T-helper 9 cell (primary cell): Measurements from ENCODE around the gene HEPHL1.
"Not testable (repeated sequence)": the region's sequence is repeated elsewhere in the genome, so short reads cannot be mapped to it uniquely, and the experiment has no call there.

Experiments used
- DNase-seq: peaks from one replicate; pipeline ENCODE4 v3.0.0-alpha.2; 2020

Gene HEPHL1

DNA sequence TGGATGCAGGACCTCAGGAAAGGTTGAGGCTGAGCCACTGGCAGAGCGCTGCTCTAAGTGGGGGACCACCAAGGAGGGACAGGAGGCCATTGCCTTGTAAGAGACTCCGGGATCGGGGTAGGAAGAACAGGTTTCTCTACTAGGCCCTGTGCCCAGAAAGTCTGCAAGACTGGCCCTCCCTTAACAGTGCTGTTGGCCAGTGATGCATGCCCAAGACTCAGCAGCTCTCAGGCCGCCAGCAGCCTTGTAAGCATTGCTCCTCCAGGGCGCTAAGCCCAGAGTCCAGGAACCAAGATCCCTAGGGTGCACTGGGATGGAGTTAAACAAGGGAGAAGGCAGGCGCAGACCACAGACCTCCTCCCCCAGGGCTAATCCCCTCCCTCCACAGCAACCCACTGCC lies 68.2 kb downstream of the HEPHL1 start:
- DNase-seq = no peak

DNA sequence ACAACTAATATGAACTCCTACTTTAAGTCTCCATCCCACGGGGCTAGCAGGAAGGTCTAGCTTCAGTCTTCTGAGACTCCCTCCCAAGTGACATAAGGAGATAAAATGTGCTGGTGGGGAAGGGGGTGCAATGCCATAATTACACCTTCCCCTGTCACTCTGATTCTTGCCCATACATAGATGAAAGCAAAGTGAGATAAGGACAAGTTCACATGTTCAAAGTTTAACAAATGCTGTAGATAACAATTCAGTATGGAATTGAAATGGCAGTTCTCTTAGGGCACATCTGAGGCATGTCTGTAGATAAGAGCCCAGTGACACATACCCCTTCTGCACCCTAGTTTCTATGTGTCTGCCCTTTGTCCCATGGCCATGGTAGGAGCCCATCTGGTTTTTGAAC lies 69.2 kb downstream of the HEPHL1 start:
- no peak for DNase-seq

DNA sequence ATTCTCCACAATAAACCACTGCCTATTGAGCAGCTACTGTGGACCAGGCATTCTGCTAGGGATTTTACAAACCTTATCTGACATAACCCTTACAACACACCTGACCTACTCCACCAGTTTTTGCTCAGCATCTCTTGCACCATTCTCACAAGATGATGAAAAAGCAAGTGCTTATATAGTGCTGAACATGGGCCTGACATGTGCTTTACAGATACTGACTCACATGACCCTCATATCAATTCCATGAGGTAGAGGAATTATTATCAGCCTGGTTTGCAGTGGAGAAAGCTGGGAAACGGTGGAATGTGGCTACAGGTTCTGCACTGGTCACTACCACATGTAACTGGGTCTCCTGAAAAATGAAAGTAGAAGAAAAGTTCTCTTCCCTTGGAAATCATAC lies 69.9 kb downstream of the HEPHL1 start:
- DNase-seq = no peak

DNA sequence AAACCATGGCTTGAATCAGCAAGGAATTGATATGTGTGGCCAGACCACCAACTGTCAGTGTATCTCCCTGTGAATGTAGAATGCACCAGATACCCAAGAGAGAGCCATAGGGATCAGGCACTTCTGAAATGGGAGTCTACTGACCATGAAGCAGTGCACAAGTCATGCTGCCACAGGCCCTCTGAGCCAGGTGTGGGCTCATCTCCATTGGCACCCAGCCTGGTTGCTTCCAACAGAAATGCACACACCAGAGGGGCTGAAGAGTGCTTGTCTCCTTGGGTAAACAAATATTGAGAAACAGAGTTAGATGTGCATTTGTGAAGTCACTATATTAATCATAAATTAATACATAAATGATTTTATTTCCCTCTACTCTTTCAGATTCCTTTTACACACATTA lies 79.1 kb downstream of the HEPHL1 start:
- no peak for DNase-seq

DNA sequence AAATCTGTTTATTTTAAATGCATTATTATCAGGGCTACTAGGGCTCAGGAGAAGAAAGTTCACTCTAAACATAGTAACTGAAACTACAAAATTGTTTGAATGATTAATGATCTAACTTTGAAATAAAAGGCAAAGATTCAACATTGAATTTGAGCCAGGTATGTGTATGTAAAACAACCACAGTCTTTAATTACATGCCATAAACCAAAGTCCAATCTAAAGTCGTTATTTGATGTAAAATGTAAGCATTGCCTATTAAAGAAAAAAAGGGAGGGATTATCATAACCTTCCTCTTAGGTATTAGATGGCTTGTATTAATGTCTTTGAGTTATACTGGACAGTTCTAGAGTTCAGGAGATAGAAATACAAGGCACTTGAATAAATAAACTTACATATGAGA lies 82.3 kb downstream of the HEPHL1 start:
- no peak for DNase-seq

DNA sequence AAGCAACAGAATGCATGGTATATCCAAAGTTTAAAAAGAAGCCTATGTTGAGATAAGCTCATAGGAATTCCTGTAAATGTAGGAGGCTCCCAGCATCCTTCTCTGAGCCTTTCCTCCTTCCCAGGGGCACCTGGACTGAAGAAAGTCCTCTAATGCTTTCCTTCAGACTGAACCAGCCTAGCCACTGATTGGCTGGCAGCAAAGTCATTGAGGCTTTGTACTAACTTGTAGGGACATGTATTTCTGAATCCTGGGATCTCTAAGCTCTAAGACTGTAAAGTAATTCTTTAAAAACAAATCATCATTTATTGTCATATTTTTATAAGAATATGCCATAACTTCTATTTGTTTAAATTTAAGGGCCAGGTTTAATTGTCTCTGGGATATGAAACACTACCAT lies 83.6 kb downstream of the HEPHL1 start:
- DNase-seq = no peak

DNA sequence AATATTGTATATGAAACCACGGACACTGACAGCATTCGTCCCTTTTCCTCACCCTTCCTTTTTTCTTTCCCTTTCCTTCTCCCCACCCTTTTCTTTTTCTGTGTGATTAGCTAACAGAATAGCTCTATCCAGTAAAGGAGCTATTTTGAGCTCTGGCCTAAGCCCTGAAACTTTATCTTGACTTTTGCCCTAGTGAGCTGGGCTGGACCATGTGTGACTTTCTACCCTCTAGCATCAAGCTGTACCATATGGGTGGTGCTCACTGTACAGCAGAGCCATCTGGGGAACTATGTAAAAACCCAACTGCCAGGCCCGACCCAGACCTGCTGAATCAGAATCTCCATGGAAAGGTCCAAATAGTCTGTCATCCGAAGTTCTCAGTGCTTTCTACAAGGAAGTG lies 85.6 kb downstream of the HEPHL1 start:
- no peak for DNase-seq

DNA sequence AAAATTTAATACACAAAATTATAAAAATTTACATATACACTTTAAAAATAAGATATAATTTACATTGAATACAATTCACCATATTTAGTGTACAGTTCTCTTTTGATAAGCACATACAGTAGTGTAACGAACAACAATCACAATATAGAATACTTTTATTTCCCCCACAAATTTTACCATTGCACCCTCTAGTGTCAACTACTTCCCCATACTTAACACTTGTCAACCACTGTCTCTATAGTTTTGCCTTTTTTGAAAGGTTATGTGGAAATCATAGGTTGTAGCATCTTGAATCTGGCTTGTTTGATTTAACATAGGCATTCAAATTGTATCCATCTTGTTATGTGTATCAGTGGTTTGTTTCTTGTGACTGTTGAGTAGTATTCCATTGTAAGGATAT lies 86.2 kb downstream of the HEPHL1 start:
- DNase-seq = no peak

DNA sequence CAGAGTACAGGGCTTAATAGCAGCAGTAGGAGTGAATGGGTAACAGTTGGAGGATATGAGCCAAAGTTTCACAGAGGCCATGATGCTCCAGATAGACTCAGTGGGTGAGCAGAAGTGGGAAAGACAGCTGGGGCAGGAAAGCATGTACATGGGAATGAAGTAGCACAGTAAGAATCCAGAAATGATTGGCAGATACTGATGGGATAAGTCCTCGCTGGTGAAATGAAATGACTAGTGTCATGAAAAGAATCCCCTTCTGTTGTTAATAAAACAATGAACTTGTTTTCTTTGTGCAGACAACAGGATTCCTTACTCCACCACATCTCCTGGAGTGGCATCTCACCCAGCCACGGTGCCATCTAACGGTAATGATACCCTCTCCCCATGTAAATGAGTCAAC lies 90.1 kb downstream of the HEPHL1 start:
- DNase-seq = no peak

DNA sequence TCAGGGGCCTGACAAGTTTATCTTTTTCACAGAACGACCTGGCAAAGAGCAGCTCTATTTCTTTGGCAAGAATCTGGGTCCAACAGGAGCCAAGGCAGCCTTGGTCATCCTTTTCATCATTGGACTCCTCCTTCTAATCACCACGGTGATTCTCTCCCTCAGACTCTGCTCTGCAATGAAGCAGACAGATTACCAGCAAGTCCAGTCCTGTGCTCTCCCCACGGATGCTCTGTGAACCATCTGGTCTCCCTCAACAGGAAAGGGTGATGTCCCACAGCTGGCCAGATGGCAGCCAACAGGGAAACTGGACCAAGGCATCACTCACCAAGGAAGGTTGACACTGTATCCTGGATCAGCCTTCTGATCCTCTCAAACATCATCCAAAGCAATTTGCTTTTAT lies 90.5 kb downstream of the HEPHL1 start:
- DNase-seq = no peak

DNA sequence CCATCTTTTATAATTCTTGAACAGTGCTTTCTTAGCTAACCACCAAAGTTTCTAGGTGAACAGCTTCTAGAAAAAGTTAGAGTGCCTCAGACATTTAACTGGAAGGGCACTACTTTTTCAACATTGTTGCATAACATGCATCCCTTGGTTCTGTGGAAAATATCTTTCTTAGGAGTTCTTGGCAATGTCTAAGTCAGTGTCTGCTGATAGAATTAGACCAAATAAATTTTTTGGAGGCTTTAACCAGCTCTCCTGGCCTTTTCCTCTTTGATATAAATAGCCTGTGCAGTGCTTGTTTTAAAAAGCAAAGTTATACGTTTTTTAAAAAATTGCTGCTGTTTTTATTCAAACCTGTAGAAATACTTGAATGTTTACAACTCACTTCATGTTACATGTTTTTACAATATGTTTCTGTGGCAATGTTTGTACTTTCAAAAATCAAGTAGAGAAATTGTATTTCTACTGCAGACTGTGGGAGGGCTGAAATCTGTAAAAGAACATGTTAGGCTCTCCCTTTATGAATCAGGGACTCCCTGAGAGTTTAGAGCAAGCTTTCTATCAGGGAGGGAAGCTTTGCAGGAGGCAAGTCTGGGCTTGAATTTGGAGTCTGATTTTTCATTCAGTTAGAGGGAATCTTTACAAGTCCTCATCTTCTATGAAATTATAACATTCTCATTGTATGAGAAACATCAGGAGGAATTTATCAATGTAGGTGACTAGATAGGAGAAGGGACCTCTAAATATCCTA lies 91.2 kb downstream of the HEPHL1 start:
- DNase-seq = no peak

DNA sequence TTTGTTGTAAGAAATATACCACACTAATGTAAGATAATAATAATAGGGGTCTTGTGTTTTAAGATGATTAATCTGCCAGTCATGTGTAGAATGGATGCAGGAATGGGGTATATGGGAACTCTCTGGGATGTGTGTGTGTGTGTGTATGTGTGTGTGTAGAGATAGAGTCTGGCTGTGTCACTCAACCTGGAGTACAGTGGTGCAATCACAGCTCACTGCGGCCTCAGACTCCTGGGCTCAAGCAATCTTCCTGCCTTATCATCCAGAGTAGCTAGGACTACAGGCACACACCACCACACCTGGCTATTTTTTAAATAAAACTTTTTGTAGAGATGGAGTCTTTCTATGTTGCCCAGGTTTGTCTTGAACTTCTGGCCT lies 96.0 kb downstream of the HEPHL1 start:
- no peak for DNase-seq

DNA sequence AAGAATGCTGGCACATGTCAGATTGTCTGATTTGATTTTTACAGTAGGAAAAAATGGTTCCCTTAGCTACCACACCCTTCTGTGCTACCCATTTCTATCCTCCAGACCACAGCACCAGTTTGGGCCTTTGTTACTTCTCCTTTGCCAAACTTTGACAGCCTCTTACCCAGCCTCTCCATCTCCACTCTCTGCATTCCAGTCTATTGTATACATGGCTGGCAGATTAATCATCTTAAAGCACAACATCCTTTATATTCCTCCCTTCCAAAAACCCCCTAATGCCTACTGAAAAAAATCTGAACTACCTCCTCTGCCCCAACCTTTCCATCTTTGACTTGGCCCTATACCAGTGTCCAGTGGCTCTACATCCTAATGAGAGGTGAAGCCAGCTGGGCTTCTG lies 96.7 kb downstream of the HEPHL1 start:
- no peak for DNase-seq

DNA sequence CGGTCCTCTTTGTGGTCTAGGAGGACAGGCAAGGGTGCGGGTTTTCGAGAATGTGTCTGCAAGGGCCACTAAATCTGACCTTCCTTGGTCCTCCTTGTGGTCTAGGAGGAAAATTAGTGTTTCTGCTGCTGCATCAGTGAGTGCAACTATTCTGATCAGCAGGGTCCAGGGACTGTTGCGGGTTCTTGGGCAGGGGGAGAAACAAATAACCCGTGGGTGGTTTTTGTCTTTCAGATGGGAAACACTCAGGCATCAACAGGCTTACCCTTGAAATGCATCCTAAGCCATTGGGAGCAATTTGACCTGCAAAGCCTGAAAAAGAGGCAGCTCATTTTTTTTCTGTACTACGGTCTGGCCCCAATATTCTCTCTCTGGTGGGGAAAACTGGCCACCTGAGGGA lies 98.5 kb downstream of the HEPHL1 start:
- not testable (repeated sequence) for DNase-seq

DNA sequence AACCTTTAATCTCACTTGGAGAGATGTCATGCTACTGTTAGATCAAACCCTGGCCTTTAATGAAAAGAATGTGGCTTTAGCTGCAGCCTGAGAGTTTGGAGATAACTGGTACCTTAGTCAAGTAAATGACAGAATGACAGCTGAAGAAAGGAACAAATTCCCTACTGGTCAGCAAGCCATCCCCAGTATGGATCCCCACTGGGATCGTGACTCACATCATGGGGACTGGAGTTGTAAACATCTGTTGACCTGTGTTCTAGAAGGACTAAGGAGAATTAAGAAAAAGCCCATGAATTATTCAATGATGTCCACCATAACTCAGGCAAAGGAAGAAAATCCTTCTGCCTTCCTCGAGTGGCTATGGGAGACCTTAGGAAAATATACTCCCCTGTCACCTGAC lies 99.4 kb downstream of the HEPHL1 start:
- DNase-seq = not testable (repeated sequence)

DNA sequence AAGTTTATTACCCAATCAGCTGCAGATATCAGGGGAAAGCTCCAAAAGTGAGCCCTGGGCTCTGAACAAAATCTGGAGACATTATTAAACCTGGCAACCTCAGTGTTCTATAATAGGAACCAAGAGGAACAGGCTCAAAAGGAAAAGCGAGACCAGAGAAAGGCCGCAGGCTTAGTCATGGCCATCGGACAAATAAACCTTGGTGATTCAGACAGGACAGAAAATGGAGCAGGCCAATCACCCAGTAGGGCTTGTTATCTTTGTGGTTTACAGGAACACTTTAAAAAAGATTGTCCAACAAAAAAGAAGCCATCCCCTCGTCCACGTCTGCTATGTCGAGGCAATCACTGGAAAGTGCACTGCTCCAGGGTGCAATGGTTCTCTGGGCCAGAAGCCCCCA lies 99.8 kb downstream of the HEPHL1 start:
- no peak for DNase-seq

DNA sequence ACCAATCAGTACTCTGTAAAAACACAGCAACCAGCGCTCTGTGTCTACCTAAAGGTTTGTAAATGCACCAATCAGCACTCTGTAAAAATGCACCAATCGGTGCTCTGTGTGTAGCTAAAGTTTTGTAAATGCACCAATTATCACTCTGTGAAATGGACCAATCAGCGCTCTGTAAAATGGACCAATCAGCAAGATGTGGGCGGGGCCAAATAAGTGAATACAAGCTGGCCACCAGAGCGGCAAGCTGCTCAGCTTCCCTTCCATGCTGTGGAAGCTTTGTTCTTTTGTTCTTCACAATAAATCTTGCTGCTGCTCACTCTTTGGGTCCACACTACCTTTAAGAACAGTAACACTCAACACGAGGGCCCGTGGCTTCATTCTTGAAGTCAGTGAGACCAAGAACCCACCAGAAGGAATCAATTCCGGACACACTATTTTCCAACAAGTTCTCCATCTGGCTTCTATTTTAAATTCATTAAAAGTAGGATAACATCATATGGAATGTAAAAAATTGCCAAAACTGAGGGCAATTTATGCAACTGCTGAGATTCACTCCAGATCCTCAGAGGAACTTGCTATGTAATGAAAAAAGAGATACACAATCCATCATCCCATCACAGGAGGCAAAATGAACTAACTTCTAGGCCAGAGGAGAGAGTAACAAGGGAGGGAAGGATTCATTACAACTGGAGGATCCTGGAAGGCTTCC lies 104.4 kb downstream of the HEPHL1 start:
- DNase-seq = no peak

DNA sequence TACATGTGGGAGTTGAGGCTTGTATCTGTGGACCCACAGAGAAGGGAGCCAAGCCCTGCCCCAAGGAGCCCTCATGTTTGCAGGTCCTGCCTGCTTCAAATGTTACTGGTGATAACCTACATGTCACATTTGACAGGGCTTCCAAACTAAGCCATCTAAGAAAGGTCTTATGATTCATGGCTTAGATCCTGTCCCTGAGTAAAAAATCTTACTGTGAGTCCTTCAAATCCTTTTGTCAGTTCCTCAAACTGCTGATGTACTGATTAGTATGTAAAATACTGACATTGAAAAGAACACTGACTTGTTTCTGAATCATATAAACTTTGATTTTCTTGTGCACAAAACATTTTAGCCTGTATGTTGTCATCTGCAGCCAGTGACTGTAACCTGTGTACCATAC lies 106.5 kb downstream of the HEPHL1 start:
- no peak for DNase-seq

DNA sequence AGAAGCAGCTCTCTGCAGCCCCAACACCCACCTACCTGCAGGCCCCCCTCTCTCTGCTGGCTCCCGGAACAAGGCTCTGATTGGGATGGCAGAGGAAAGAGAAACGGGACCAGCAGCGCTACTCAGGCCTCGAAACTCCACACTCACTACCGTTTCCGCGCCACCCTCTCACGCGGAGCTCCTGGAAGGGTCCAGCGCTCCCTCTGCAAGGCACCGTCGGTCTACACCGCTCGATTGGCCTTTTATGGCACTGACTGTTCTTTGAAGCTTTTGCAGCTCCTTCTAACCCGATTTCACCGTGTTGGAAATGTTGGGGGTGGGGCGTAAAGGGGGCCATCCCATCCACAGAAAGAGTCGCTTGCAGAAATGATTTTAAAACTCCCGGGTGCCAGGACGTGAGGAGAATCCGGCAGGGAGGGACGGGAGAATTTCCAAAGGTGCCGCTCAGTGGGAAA lies 107.2 kb downstream of the HEPHL1 start:
- DNase-seq = no peak

DNA sequence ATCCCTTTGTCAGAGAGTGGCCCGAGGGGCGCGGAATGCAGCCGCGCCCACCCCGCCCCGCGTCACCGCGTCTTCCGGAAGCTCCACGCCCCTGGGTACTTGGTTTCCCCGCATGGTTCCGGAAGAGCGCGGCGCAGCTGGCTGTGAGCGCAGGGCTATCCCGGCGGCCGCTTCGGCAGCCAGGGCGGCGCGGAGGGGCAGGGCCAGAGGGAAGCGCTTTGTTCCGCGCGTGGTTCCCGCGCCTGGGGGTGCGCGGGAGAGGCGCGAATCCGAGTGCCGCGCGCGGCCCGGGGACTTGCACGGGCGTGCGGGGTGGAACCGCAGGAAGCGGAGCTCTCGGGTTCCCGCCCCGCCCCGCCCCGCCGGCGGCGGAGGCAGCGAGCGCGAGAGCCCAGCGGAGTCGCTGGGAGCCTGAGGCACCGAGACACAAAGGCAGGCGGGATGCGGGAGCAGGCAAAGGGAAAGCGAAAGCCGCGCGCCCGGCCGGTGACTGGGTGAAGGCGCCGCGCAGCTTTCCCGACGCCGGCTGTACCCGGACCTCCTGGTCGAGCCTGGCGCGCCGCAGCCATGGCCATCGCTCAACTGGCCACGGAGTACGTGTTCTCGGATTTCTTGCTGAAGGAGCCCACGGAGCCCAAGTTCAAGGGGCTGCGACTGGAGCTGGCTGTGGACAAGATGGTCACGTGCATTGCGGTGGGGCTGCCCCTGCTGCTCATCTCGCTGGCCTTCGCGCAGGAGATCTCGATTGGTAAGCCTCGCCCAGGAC lies 107.8 kb downstream of the HEPHL1 start, which contains the start of gene PANX1:
TSS of gene PANX1 (plus strand) at position 96 of the 766 bp plus-strand sequence. CDS start at position 568, 472 bp downstream.
- DNase-seq = peak; percentile 56

DNA sequence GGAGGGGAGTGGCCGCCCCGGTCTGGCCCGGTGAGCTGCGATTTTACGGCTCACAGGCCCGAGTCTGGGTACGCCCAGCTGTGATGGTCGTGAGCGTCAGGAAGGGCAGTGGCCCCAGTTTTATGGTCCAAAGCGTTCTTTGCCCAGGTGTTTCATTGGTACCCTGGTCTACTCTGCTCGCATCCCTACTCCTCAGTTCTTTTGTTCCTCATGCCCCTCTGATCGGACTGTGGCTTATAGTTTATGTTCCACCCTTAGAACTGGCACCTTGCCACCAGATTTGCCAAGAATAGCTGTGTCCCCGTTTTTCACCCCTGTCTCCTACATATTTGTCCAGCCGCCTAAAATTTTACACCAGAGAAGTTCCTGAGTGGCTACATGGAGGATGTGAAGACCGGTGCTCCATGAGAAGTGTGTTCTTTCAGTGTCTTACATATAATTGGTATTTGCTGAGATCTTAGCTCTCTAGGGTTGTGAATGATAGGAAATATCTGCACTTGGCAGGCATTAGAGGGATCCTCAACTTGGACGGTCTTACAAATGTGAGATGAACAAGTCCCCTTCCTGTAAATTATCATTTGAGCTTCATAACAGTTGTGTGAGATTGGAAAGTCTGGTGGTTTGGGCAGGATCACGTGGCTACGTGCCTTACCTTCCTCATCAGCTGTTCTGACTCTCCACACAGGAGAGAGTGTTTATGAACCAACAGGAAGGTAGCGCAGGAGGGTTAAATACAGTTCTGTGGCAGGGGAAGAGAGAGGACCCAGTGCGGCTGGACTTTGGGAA lies 108.6 kb downstream of the HEPHL1 start:
- DNase-seq = no peak

DNA sequence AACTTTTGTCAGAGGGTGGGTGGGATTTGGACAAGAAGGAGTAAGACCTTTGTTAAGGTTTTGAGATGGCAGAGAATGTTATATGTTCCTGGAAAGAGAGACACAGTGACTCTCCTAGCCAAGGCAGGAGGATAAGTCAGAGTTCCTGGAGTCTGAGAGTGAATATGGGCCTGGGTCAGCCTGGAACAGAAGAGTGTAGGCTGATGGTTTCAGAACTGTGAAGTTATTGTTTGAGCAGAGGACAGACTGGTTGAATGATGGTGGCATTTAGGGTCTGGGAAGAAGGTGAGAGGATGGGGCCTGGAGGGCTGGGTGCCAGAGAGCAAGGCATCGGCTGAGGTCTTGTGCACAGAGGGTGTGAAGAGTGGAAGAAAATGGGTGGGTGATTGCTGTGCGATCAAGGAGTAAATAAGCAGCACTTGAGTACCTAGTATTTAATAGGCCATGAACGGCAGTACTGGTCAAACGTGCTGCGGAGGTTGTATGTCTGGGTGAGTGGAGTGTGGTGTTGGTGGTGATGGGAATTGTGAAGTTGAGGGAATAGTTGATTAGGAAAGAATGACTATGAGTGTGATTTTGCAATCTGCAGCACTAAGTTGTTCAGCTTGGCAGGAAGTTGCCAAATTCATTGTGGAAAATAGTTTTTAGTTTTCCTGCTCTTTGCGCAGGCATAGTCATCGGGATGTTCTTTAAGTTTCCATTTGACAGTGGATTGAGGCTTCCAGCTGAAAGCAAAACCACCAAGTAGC lies 109.3 kb downstream of the HEPHL1 start:
- DNase-seq = no peak
